Right lung (tissue), 5 donors: ENCODE measurements around the gene CALD1. TPM values are rescaled to one million over a fixed set of nuclear protein-coding genes. Genes with fewer than 3 reads are reported as not detected.

Experiments
- DNase-seq, 2 donors: peaks; one replicate each; pipeline ENCODE4 v3.0.0-alpha.2; 2013
- polyA plus RNA-seq, 5 donors: library from polyadenylated mRNA; unstranded; fragments of 120-200 nt; gene quantifications; one replicate each; pipeline versions ENCODE4 v1.2.1 to v1.2.3, GENCODE V29; 2013; ENCODE audit warnings: inconsistent platforms in 1 of 5, low replicate concordance in 1 of 5; ENCODE audit not compliant: insufficient read length in 5 of 5, insufficient read depth in 1 of 5

CALD1 gene
- polyA plus RNA-seq, 5 donors = 173 to 252 (median 234) TPM

DNA sequence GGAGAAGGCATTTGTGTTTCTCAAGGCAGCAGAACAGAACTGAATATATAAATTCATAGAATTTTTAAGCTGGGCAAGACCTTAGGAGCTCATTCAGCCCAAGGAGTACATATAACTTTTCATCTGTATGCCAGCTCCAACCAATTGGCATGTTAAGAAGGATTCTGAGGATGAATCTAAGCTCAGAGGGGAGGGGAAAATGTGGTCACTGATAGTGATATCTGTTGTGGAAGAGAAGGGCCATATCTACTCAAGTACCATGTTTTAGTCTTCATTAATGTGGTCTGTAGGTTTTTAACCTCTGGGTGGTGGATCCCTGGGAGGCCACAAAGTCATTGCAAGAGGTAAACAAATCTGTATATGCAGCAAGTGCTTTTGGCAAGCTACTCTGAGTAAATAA is 6.4 kb downstream of the CALD1 start:
- no peak for DNase-seq

DNA sequence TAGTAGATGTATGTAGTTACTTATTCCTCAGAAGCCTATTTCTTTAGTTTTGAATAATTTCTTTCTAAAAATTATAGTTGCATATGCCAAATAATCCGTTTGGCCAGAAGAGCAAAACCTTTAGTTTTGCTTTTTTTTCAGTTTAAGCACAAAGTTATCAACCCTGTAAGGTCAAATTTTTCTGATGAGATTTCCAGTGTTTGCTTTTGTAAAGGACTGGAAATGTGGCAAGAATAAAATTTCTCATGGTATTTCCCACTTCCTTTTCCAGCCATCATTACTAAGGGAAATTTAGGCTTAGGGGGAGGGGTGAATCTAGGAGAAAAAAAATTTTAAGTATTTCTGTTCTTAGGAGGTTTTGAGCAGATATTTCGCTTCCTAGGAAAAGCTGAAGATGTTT is 7.6 kb downstream of the CALD1 start:
- no peak for DNase-seq

DNA sequence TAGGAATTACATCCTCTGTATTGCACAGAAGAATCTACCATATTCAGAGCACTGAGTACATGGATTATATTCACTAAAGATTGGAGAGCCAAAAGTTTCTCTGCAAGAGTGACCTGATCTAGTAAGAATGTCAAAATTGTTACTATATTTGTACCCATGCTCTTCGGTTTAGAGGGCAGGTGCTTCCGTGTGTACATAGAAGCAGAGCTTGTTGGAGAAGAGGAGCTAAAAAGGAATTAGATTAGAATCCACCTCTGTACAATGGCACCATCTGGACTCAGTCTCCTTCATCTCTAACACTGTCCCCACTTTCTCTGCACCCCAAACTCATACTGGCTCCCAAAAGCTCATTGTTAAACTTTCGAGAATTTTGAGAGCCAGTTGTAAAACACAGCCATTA is 8.3 kb downstream of the CALD1 start:
- DNase-seq = no peak

DNA sequence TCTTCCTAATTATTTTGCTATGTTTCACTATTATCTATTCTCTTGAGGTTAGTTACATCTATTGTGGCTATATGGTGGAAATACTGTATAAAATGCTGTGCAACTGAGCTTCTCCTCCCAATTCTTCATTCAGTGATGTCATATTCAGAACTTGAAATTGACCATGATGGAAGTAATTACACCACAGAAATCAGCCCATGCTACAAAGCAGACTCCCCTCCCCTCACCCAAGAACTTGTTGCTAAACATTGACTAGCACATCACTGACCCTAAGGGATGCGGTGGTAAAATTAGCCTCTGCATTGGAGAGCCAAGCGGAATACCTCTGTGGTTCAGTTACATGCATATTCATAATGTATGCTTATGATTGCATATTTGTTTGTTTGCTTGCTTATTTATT is 8.8 kb downstream of the CALD1 start:
- no peak for DNase-seq

DNA sequence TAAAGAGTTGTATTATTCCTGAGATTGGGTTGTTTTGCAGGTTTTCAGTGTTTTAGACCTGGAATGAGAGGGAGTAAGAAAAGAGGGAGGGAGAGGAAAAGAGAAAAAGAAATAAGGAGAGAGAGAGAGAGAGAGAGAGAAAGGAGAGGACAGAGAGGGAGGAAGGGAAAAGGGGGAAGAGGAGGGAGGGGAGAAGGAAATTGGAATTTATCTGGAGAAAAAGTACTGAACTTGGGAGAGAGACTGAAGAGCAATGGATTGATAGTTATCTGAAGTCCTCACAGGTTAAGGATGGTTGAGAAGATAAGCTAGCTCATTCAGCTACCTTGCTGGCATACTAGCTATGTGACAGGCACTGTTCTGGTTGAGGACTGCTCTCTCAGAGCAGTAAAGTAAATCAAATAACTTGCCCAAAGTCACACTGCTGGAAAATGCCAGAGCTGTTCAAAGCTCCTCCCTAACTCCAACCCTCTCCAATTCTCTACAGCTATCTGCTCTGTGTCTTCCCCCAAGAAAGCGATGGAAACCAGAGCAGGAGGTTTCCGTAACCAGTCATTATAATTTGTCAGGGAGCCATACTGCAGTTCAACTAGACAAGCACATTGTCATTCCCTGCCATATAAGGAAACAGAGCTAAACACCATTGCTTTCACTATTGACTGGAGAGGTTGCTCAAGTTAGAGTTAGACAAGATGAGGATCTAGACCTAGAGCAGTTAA is 10.7 kb downstream of the CALD1 start:
- peak in 1 of 2 donors; percentile 61 for DNase-seq

DNA sequence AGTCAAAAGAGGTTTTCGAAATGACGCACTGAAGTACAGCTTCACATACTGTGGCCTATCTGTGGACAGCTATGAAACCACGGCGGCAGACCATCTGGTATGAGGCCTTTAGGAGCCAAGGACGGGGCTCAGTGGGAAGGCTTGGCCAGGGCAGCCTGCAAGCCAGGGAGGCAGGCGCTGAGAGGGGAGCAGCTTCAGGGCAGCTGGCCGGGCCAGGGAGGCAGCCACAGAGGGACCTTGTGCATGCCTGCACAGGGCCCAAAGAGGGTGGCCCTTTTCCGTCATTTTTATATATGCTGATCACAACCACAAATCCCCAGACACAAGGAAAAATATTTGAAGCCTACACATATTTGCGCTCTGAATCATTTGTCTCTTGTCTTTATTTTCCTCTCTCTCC is 13.5 kb downstream of the CALD1 start:
- no peak for DNase-seq

DNA sequence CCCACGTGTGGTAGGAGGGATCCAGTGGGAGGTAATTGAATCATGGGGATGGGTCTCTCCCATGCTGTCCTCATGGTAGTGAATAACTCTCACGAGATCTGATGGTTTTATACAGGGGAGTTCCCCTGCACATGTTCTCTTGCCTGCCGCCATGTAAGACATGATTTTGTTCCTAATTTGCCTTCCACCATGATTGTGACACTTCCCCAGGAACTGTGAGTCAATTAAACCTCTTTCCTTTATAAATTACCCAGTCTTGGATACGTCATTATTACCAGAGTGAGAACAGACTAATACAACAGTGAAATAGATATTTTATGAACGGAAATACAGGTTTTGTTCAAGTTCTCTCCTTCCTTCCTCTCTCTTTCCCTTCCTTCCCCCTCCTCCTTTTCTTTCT is 15.8 kb downstream of the CALD1 start:
- no peak for DNase-seq

DNA sequence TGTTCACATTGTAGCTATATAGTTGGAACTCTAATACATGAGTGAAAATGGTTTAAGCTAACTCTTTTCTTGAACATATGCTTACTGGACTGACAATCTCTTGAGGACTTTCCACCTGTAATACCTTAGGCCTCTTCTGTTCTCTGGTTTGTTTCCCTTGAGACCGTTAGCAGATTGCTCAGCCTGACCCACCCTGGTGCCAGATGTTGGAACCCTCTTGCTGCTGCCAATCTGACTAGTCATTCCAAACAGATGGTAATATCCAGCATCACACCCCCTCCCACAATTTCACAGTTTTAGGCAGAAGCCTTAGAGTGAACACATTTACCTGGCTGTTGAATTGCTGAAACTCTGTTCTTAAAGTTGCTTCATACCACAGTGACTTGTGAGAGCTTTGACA is 18.7 kb downstream of the CALD1 start:
- DNase-seq = no peak

DNA sequence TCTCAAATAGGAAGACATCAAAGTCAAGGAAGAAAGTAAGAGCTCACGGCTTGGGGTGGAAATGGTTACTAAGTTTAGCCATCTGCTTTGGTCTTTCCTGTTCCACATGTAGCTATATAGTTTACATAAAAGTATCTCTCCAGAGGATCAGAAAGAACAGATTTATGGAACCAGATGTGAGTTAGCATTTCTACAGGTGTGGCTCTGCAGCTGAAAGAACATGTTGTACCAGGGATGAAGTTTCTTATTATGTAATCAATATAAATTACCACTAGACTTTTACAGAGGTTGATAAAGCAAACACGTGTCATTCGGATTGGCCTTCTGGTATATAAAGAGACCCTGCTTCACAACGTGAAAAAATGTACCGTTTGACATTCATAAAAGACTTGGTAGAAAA is 19.9 kb downstream of the CALD1 start:
- DNase-seq = no peak

DNA sequence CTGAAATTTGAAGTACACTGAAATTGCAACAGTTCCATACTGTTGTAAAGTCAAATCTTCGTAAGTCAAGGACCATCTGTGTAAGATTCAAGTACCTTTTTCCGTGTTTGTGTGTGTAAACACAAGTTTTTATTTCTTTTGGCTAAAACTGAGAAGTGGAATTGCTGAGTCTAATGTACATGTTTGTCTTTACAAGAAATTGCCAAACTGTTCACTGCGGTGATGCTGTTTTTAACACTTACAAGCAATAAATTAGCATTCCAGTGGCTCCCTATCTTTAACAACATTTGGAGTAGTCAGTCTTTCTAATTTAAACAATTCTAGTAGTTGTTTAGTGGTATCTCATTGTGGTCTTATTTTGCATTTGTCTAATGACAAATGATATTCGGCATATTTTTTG is 23.3 kb downstream of the CALD1 start:
- DNase-seq = no peak

DNA sequence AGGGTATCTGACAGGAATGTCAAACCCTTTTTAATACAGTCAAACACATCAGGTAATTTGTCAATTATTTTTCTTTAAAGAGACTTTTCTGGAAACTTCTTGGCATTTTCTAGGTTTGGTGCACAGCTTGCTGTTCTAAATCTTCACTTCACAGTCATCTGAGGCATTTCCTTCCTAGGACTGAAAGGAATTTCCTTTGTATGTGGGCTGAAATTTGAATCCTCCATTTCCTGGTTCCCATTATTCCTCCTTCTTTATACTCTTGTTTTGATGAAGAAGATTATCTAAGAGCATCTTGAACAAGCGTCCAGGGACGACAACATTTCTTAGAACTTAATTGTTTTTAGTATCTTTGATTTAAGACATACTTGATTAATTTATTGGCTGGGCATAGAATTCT is 24.9 kb downstream of the CALD1 start:
- DNase-seq = no peak

DNA sequence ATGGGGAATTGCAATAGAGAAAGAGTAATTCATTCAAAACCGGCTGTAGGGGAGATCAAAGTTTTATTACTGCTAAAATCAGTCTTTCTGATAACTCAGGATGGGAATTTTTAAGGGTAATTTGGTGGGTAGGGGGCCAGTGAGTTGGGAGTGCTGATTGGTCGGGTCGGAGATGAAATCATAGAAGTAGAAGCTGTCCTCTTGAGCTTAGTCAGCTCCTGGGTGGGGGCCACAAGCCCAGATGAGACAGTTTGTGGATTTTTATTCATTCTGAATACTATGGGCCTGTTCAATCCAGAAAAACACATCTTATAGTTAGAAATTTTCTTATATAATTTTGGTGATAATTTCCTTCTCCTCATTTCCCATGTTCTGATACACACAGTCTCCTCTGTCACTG is 25.4 kb downstream of the CALD1 start:
- no peak for DNase-seq

DNA sequence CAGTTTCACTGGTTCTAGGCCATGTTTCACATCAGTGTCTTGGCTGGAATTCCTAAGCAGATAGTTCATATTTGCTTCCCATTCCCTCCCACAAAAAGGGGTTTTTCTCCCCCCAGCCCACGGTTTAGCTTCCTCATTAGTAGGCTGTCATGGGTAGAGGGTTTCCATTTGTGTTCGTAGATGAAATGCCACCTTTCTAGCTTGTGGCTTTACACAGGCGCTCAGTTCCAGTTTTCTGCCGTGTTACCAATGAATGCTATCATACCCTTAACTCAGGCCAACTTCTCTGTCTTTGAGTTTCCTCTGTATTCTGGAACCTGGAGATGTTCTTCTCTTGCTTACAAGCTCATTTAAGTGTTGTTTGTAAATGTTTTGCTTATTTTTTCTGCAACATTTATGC is 26.8 kb downstream of the CALD1 start:
- DNase-seq = no peak

DNA sequence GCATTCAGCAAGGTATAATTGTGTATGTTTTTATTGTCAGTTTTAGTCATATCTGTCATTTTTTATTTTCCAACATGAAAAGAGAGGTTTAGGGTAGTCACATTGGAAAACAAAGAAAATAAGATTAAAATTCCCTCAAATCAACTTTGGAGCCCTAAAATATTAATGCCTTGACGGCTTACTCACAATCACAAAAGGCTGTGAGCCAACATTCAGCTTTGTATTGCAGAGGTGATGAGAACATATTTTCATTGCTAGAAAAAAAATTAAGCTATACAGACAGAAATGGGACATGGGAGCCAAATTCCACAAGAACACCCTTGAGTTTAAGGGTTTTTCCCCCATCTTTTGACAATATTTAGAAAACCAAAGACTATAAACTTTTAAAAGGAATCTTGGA is 30.2 kb downstream of the CALD1 start:
- no peak for DNase-seq

DNA sequence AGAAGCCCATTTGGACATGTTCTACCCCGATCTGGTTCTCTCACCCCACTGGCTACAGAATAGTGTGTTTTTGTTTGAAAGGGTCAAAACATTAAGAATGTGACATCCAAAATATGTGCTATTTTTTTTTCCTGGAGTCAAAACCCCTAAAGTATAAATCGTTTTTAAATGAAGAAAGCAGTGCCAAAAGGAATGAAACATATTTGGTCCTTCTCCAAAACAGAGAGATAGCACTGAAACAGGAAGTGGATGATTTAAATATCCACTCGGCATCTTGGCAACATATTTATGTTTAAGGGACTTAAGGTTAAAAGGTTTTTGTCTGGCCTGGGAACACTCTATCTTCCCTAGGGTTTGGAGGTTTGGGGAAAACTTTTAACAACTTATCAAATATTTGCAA is 32.3 kb downstream of the CALD1 start:
- peak; percentile 75 for DNase-seq

DNA sequence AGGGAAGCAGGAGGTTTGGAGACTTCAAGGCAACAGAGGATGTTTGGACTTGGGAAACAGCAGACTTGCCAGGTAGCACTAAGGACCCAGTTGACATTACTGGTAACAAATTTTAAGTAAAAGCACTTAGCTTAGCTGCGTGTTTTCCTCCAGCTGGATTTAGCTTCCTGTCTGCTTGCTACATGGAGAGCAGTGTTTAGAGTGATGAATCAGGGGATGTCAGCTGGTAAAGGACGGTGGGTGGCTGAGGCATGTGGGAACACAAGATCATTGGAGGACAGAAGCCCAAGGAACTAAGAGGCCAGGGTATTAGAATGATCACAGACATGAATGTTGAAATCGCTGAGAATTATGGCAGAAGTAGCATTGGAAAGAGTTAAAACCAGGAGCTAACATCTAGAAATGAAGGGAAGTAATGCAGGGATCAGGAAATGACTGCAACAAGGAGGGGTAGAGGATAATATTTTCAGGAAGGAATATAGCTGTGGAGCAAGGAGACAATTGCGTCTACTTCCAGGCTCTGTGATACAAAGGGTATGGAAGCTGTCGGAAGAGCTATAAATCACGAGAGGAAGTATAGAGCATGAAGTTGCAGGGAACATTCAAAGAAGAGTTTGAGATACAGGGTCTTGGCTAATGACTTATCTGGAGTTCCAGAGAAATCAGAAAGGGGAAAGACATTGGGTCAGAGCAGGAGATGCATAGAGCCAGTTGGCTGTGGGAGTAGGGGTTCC is 34.4 kb downstream of the CALD1 start:
- DNase-seq = no peak

DNA sequence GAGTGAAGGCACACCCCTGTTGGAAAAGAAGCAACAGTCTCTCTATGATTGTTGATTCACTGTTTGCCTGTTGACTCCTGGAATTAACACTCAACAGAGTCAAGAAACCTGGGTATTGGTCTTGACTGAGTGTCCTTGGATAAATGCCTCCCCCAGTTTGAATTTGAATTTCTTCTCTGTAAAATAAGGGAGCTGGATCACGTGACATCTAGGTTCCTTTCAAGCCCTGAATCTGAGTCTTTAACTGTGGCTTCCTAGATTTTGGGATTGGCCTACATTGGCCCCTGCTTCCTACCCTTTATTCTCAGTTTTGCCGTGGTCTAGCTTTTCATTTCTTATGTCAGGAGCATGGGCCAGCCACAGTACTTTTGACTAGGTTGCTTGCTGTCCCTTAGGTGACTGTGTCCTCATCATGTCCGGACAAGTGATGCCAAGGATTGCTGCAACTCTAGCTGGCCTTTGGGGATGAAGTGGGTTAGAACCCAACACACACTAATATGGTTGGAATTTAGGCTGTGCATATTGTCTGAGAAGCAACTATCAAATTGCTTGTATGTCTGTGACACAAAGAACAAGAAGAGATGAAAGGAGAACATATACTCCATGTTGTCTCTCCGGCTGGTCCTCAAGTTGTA is 35.4 kb downstream of the CALD1 start:
- no peak for DNase-seq

DNA sequence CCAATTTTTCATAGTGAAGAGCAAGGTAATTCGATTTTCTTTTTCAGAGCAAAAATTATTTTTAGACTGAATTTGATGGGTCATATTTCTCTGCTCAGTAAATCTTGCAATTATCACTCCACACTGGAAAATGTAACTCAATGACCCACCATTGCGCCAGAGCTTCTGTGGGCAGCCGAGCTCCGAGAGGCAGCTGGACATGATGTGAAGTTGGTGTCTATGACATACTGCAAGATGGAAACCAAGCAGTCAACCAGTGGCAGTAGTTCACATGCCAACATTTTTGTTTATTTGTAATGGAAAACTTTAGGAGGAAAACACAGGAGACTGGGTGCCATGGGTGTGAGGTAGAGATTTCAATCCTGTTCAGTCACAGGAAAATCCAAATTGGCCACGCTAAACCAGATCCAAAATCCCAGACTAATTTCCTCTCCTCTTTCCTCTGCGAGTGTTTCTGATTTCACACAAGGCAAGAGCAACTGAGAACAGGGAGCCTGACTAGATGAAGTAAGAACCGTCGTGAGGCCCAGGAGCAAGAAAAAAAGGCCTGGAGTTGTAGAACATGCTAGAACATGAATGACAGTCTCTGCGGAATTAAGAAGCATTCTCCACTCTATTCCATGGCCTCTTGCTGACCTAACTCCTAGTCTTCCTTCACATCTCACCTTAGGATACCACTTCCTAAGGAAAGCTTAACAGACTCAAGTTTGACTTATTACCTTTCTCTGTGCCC is 39.3 kb downstream of the CALD1 start:
- DNase-seq = no peak

DNA sequence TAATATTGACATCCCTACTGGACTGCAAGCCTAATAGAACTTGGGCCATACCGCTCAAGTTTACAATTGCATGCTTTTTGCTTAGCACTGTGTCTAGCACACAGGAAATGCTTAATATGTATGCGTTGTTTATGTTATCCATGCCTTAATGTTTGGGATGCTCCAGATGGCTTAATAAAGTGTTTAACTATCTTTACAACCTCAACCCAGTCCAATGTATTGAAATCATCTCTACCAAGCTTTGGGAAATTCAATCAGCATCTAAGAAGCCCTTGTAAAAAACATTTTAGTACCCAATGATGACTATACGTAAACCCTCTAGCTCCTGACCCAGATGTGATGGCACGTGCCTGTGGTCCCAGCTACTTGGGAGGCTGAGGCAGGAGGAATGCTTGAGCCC is 40.0 kb downstream of the CALD1 start:
- DNase-seq = no peak

DNA sequence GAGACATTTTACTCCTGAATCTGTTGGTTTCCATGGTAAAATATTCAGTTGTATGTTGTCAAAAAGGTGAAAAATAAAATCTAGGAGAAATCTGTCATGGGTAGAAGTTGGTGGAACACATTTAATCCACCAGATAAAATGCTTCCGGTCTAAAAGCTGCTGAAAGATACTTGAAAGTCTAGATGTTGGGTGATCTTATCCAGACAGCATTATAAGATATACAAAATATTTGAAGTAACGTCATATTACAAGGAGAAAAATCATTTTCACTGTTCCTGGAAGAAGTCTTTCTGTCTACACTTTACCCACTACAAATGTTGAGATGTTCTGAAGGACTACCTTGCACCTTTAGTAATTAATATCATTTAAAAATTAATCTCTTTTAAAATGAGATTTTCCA is 40.9 kb downstream of the CALD1 start:
- no peak for DNase-seq

DNA sequence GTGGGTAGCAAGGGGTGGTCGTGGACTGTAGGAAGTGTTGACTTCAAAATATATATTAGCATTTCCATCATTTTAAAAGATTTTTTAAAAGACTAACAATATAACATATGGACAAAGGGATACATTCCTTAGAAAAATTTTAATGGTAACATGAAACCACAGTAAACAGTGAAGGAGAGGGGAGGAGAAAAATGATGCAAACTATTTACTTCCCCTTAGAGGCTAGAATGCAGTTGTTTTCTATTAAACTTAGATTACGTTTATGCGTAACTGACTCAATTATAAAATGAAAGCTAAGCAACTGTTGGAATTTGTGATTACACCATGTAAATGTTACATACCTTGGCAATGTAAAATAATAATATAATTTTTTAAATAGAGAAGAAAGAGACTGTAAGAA is 41.3 kb downstream of the CALD1 start:
- no peak for DNase-seq

DNA sequence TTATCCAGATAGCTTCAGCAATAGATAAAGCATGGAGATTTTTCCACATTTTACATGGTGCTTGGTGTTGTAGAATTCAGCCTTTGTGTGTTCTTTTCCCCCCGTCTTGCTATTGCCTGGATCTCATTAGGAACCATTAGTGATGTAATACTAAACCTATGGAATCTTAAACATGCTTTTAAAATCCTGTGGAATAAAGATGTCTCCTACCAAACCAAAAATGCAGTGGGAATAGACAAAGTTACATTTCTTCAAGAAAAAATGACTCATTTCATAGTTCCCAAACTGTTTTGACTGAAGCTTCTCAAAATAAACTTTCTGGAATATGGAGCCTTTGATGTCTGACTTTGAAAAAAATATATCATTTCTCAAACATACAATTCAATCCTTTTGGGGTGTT is 44.0 kb downstream of the CALD1 start:
- no peak for DNase-seq

DNA sequence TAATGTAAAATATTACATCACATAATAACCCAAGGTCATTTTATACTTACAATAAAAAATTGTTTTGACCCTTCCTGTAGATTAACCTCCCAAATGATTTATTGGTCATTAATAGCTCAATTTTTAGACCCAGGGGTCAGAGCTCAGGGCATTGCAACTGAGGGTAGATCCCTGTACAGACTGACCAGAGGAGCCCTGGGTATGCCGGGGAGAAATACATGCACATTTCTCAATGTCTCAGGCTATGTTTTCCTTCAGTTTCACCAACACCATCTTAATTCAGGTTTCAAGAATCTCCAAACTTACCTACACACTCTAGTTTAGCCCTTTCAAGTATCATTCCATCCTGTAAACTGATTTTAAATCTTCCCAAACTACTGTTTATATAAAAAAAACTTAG is 46.2 kb downstream of the CALD1 start:
- DNase-seq = no peak
